Stomach (tissue), 9 donors: Measurements from ENCODE around the gene FMN2. TPM values are rescaled to one million over a fixed set of nuclear protein-coding genes. Genes with fewer than 3 reads are reported as not detected.
A peak's percentile ranks its signal among the peaks of the same experiment; 100 is the strongest.

Experiments used
- DNase-seq, 2 donors: peaks; one replicate each; pipeline versions ENCODE4 v3.0.0 to v3.0.0-alpha.2; 2013 to 2019
- H3K27ac ChIP-seq, 5 donors: fragments of 200-600 bp in 4 of 5; sonication (generic) in 4 of 5; one replicate each; pipeline ENCODE4 v1.5.1; 2013 to 2019; ENCODE audit warnings: mild to moderate bottlenecking in 1 of 5, moderate library complexity in 1 of 5
- H3K27me3 ChIP-seq, 3 donors: fragments of 200-600 bp; sonication (generic); one replicate each; pipeline ENCODE4 v1.5.1; 2017 to 2019; ENCODE audit warnings: mixed run types in 1 of 3
- H3K36me3 ChIP-seq, 4 donors: fragments of 200-600 bp; sonication (generic); 1 replicate in 3 of 4; 2 replicates in 1 of 4; pipeline ENCODE4 v1.5.1; 2016 to 2019
- H3K4me1 ChIP-seq, 4 donors: fragments of 200-600 bp; sonication (generic); one replicate each; pipeline ENCODE4 v1.5.1; 2016 to 2019
- H3K4me3 ChIP-seq, 4 donors: fragments of 200-600 bp; sonication (generic) in 3 of 4; one replicate each; pipeline ENCODE4 v1.5.1; 2016 to 2019; ENCODE audit warnings: mild to moderate bottlenecking in 1 of 4
- H3K9me3 ChIP-seq, 4 donors: fragments of 200-600 bp; sonication (generic); one replicate each; pipeline ENCODE4 v1.5.1; 2016 to 2019
- EP300 ChIP-seq: sonication (generic); formaldehyde crosslinking; IDR thresholded peaks from one replicate; pipeline ENCODE4 v1.6.1; 2017; ENCODE audit warnings: antibody characterized with exemption
- POLR2A ChIP-seq, 4 donors: fragments of 450-650 bp; IDR thresholded peaks; one replicate each; pipeline ENCODE4 v1.6.1; 2016; ENCODE audit warnings: antibody characterized with exemption in 4 of 4, control low read depth in 2 of 4, mild to moderate bottlenecking in 1 of 4, moderate library complexity in 1 of 4
- POLR2AphosphoS5 ChIP-seq, 3 donors: sonication (generic); formaldehyde crosslinking; IDR thresholded peaks; one replicate each; pipeline ENCODE4 v1.6.1; 2016; ENCODE audit warnings: antibody characterized with exemption in 3 of 3
- WGBS, 5 donors: extraction: QIAGEN DNeasy Blood & Tissue Kit in 3 of 5; methylation state at CpG; one replicate each; pipeline versions ENCODE4 v1.1.5 to v1.1.7; 2013 to 2018; 5-methylcytosine and 5-hydroxymethylcytosine counted together
- intact Hi-C: fragments of 100-400 bp; cut with DNase I; formaldehyde crosslinking; loops from one replicate; pipeline ENCODE4 v1.15.1; 2023; ENCODE audit warnings: low total_unique reads
- polyA plus RNA-seq, 3 donors: library from polyadenylated mRNA; stranded (reverse); fragments of 200-250 nt; gene quantifications; one replicate each; pipeline ENCODE4 v1.2.3, GENCODE V29; 2013
- total RNA-seq, 5 donors: library from RNA; depleted of rRNA; stranded (reverse); fragments of >200 nt; gene quantifications; one replicate each; pipeline versions ENCODE4 v1.1.0 to v1.2.3, GENCODE V29; 2014 to 2016
- TF ChIP-seq, protein P1 (sequence below), 7 experiments: fragments of 450-650 bp in 4 of 7; fragments of 200-600 bp in 3 of 7; sonication (generic) in 3 of 7; IDR thresholded peaks; one replicate each; pipeline ENCODE4 v1.5.1; 2016 to 2019; ENCODE audit warnings: antibody characterized with exemption in 7 of 7, control low read depth in 2 of 7, mild to moderate bottlenecking in 1 of 7
- donor health status: healthy with polysubstance abuse.
- donor health status: Bipolar disorder and iron deficiency.
- donor health status: healthy.

The FMN2 gene
- total and polyA plus RNA-seq, 8 donors = 0.61 to 3.3 (median 0.87) TPM; not detected in 2

DNA sequence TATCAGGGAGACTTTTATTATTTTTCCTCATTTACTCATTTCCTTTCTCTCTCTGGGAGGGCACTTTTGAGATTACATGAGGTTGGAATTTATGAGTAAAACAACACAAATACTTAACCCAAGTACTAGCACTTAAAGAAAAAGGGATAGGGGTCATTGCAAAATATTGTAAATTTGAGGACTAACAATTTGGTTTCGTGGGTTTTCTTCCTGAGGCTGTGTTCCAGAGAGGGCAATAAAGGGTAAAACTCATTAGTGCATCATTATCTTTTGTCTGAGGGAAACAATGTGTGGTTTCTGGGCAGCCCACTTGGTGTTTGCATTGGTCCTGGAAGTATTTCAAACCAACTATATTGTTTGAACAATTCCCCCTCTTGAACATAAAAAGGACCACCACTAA lies 423.8 kb downstream of the FMN2 start:
- Histone ChIP-seq H3K4me1 (no peaks in the 10 kb centered on the region), H3K36me3 (no peaks in the 10 kb centered on the region), H3K27ac (no peak overlapping the region), H3K4me3 (no peak overlapping the region), H3K27me3 (no peaks in the 10 kb centered on the region), H3K9me3 (no peaks in the 10 kb centered on the region)
- intact Hi-C loops = no loop called here
- 59 to 82% (median 68%) methylated on average over 1 of the region's 1 CpG for WGBS, 5 donors
- DNase-seq = no peak
- no peak for TF ChIP-seq POLR2A (IDR thresholded peaks at IDR 0.05)
- no peak for TF ChIP-seq POLR2AphosphoS5 (IDR thresholded peaks at IDR 0.05)
- TF ChIP-seq, protein P1, sequence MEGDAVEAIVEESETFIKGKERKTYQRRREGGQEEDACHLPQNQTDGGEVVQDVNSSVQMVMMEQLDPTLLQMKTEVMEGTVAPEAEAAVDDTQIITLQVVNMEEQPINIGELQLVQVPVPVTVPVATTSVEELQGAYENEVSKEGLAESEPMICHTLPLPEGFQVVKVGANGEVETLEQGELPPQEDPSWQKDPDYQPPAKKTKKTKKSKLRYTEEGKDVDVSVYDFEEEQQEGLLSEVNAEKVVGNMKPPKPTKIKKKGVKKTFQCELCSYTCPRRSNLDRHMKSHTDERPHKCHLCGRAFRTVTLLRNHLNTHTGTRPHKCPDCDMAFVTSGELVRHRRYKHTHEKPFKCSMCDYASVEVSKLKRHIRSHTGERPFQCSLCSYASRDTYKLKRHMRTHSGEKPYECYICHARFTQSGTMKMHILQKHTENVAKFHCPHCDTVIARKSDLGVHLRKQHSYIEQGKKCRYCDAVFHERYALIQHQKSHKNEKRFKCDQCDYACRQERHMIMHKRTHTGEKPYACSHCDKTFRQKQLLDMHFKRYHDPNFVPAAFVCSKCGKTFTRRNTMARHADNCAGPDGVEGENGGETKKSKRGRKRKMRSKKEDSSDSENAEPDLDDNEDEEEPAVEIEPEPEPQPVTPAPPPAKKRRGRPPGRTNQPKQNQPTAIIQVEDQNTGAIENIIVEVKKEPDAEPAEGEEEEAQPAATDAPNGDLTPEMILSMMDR (IDR thresholded peaks at IDR 0.05) = no peak
- TF ChIP-seq EP300 = no peak

DNA sequence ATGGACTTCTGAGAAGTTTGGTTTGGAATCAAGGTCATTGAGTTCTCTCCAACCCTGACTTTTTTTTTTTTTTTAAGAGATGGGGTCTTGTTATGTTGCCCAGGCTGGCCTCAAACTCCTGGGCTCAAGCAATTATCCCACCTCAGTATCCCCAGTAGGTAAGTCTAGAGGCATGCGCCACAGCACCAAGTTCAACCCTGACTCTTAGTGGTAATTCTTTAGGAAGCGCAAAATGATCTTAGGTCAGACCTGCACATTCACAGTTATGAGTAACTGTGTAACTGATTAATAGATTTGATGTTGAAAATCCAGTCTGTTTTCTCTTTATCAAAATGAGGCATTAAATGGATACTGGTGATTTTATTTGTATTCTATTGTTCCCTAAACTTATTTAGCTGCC lies 424.4 kb downstream of the FMN2 start:
- intact Hi-C loops = no loop called here
- Histone ChIP-seq H3K4me1 (no peaks in the 10 kb centered on the region), H3K9me3 (no peaks in the 10 kb centered on the region), H3K4me3 (no peak overlapping the region), H3K27ac (no peak overlapping the region), H3K36me3 (no peaks in the 10 kb centered on the region), H3K27me3 (no peaks in the 10 kb centered on the region)
- no peak for DNase-seq
- 93 to 97% (median 95%) methylated on average over 2 of the region's 2 CpGs for WGBS, 5 donors
- TF ChIP-seq POLR2AphosphoS5 (IDR thresholded peaks at IDR 0.05) = no peak
- TF ChIP-seq, protein P1 (IDR thresholded peaks at IDR 0.05) = no peak
- TF ChIP-seq POLR2A (IDR thresholded peaks at IDR 0.05) = no peak
- no peak for TF ChIP-seq EP300

DNA sequence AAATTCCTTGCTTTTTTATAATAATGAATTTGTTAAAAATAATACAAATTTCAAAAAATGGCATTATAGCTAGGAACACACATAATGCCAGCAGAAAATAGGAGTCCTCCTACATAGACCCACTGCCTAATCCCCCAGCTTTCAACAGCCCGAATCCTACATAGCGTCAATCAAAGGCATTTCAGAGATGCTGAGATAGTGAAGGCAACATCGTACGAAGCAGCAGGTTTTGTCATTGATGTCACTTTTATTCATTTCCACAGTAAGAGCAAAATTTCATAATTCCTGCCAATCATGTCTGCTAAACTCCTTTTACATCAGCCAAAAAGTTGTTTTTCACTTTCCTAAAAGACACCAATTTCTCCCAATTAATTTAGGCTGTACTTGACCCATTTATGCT lies 426.2 kb downstream of the FMN2 start:
- TF ChIP-seq, protein P1 (IDR thresholded peaks at IDR 0.05) = no peak
- TF ChIP-seq POLR2AphosphoS5 (IDR thresholded peaks at IDR 0.05) (no peak), POLR2A (IDR thresholded peaks at IDR 0.05) (no peak), EP300 (no peak)
- H3K27ac ChIP-seq = no peak overlapping the region
- no peaks in the 10 kb centered on the region for H3K9me3 ChIP-seq
- peaks cover 0 to 7% (median under 1%) of the 10 kb centered on the region in 4 donors for H3K4me1 ChIP-seq
- H3K36me3 ChIP-seq = no peaks in the 10 kb centered on the region
- 85 to 94% (median 87%) methylated on average over 4 of the region's 4 CpGs for WGBS, 5 donors
- DNase-seq = no peak
- no peaks in the 10 kb centered on the region for H3K27me3 ChIP-seq
- H3K4me3 ChIP-seq = no peak overlapping the region
- intact Hi-C loops = no loop called here

DNA sequence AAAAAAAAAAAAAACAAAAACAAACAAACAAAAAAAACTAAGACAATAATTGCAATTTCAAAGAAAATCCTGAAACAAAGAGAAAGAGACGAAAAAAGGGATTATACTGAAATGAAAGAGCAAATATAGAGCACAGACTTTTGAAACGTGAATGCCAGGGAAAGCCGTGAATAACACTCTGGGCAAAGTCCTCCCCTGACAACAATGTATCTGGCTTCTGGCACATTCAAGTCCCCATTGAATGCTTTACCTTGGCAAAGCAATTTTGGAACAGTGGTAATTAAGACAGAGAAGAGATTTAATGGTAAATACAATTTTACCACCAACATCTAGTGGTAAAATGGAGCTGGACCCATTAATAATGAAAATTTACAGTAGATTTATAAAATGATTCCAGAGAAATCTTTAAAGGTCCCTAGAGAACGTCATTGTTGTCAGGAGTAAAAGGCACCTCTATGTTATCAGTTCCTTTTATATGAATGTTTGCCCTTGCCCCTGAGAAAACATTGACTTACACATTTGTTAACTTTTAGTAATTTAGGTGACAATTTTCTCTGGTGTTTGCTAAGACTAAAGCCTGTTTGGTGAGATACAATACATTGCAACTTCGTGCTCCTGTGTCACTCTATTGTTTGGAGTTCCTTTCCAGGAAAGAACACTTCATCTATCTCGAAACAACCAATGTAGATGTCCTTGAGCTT lies 430.6 kb downstream of the FMN2 start:
- DNase-seq = peak in 1 of 2 donors; percentile 67
- intact Hi-C loops = no loop called here

More for the DNA sequence above, 430.6 kb downstream of the FMN2 start:
- H3K36me3 ChIP-seq = no peaks in the 10 kb centered on the region
- no peaks in the 10 kb centered on the region for H3K27me3 ChIP-seq
- 21 to 38% (median 31%) methylated on average over 6 of the region's 6 CpGs for WGBS, 5 donors
- H3K27ac ChIP-seq = peak overlapping the region in 3 of 5 donors; percentile 32 to 61 (median 44)
- peak in 1 of 3 donors; percentile 30 for TF ChIP-seq POLR2AphosphoS5 (IDR thresholded peaks at IDR 0.05)
- no peak for TF ChIP-seq POLR2A (IDR thresholded peaks at IDR 0.05)
- no peak overlapping the region for H3K4me3 ChIP-seq
- no peaks in the 10 kb centered on the region for H3K9me3 ChIP-seq
- peaks cover 0 to 9% (median 4%) of the 10 kb centered on the region in 4 donors for H3K4me1 ChIP-seq
